Liver (tissue), 3 donors: Measurements from ENCODE around the gene ANKRD29.

Source experiments
- GABPA ChIP-seq, 2 donors: IDR thresholded peaks in 1 of 2; conservative IDR thresholded peaks in 1 of 2; 2 replicates each; pipeline ENCODE4 v1.6.1; 2016; ENCODE audit warnings: antibody characterized with exemption in 2 of 2, mild to moderate bottlenecking in 1 of 2, moderate library complexity in 1 of 2
- HNF4A ChIP-seq, 2 donors: conservative IDR thresholded peaks; 2 replicates each; pipeline ENCODE4 v1.6.1; 2016; ENCODE audit warnings: antibody characterized with exemption in 2 of 2, mild to moderate bottlenecking in 2 of 2
- RXRA ChIP-seq, 2 donors: IDR thresholded peaks; 2 replicates each; pipeline ENCODE4 v1.6.1; 2017 to 2018; ENCODE audit warnings: antibody characterized with exemption in 2 of 2, mild to moderate bottlenecking in 1 of 2
- SP1 ChIP-seq: IDR thresholded peaks from 2 replicates; pipeline ENCODE4 v1.6.1; 2018; ENCODE audit warnings: antibody characterized with exemption, mild to moderate bottlenecking
- TAF1 ChIP-seq: conservative IDR thresholded peaks from 2 replicates; pipeline ENCODE4 v1.6.1; 2016; ENCODE audit warnings: antibody characterized with exemption, mild to moderate bottlenecking
- YY1 ChIP-seq: IDR thresholded peaks from 2 replicates; pipeline ENCODE4 v1.6.1; 2016; ENCODE audit warnings: antibody characterized with exemption, mild to moderate bottlenecking
- TF ChIP-seq, protein P1 (sequence below): fragments of 150-350 bp; IDR thresholded peaks from 2 replicates; pipeline ENCODE4 v1.5.1; 2017; ENCODE audit warnings: improper control_type of control experiment, low read depth, low read length; ENCODE audit not compliant: missing input control
- TF ChIP-seq, protein P2 (sequence below): IDR thresholded peaks from 2 replicates; pipeline ENCODE4 v1.6.1; 2016; ENCODE audit warnings: antibody characterized with exemption
- TF ChIP-seq, protein P3 (sequence below): IDR thresholded peaks from 2 replicates; pipeline ENCODE4 v1.6.1; 2016; ENCODE audit warnings: antibody characterized with exemption, mild to moderate bottlenecking
- TF ChIP-seq, protein P4 (sequence below): IDR thresholded peaks from 2 replicates; pipeline ENCODE4 v1.6.1; 2016; ENCODE audit warnings: antibody characterized with exemption
- TF ChIP-seq, protein P5 (sequence below): IDR thresholded peaks from 2 replicates; pipeline ENCODE4 v1.6.1; 2016; ENCODE audit warnings: antibody characterized with exemption
- donor health status: healthy.
- donor health status: healthy.

DNA sequence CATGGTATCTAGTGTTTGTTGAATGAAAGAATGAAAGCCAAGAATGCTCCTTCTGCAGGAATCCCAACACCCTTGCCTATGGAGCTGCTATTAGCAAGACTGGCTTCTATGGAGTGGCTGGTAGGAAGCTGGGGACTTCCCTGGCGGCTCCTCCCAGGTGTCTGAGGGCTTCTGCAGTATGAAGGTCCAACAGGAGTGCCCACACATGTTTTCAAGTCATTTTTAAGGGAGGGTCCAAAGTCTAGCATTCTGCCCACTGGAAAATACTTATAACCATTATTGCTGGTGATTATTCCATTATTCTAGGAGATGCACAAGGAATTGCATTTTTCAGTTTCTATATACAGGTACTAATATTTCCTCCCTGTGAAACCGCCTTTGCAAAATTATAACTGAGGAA lies 54.5 kb downstream of the ANKRD29 start:
- TF ChIP-seq, protein P1, sequence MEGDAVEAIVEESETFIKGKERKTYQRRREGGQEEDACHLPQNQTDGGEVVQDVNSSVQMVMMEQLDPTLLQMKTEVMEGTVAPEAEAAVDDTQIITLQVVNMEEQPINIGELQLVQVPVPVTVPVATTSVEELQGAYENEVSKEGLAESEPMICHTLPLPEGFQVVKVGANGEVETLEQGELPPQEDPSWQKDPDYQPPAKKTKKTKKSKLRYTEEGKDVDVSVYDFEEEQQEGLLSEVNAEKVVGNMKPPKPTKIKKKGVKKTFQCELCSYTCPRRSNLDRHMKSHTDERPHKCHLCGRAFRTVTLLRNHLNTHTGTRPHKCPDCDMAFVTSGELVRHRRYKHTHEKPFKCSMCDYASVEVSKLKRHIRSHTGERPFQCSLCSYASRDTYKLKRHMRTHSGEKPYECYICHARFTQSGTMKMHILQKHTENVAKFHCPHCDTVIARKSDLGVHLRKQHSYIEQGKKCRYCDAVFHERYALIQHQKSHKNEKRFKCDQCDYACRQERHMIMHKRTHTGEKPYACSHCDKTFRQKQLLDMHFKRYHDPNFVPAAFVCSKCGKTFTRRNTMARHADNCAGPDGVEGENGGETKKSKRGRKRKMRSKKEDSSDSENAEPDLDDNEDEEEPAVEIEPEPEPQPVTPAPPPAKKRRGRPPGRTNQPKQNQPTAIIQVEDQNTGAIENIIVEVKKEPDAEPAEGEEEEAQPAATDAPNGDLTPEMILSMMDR: no peak
- TF ChIP-seq HNF4A (conservative IDR thresholded peaks at IDR 0.05) (no peak), GABPA (IDR thresholded peaks at IDR 0.05 in 1 of 2, conservative IDR thresholded peaks at IDR 0.05 in 1 of 2) (no peak), SP1 (no peak), TAF1 (no peak), RXRA (IDR thresholded peaks at IDR 0.05) (no peak), YY1 (no peak)
- TF ChIP-seq, protein P2, sequence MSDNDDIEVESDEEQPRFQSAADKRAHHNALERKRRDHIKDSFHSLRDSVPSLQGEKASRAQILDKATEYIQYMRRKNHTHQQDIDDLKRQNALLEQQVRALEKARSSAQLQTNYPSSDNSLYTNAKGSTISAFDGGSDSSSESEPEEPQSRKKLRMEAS: no peak
- TF ChIP-seq, protein P3, sequence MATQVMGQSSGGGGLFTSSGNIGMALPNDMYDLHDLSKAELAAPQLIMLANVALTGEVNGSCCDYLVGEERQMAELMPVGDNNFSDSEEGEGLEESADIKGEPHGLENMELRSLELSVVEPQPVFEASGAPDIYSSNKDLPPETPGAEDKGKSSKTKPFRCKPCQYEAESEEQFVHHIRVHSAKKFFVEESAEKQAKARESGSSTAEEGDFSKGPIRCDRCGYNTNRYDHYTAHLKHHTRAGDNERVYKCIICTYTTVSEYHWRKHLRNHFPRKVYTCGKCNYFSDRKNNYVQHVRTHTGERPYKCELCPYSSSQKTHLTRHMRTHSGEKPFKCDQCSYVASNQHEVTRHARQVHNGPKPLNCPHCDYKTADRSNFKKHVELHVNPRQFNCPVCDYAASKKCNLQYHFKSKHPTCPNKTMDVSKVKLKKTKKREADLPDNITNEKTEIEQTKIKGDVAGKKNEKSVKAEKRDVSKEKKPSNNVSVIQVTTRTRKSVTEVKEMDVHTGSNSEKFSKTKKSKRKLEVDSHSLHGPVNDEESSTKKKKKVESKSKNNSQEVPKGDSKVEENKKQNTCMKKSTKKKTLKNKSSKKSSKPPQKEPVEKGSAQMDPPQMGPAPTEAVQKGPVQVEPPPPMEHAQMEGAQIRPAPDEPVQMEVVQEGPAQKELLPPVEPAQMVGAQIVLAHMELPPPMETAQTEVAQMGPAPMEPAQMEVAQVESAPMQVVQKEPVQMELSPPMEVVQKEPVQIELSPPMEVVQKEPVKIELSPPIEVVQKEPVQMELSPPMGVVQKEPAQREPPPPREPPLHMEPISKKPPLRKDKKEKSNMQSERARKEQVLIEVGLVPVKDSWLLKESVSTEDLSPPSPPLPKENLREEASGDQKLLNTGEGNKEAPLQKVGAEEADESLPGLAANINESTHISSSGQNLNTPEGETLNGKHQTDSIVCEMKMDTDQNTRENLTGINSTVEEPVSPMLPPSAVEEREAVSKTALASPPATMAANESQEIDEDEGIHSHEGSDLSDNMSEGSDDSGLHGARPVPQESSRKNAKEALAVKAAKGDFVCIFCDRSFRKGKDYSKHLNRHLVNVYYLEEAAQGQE: no peak
- TF ChIP-seq, protein P4, sequence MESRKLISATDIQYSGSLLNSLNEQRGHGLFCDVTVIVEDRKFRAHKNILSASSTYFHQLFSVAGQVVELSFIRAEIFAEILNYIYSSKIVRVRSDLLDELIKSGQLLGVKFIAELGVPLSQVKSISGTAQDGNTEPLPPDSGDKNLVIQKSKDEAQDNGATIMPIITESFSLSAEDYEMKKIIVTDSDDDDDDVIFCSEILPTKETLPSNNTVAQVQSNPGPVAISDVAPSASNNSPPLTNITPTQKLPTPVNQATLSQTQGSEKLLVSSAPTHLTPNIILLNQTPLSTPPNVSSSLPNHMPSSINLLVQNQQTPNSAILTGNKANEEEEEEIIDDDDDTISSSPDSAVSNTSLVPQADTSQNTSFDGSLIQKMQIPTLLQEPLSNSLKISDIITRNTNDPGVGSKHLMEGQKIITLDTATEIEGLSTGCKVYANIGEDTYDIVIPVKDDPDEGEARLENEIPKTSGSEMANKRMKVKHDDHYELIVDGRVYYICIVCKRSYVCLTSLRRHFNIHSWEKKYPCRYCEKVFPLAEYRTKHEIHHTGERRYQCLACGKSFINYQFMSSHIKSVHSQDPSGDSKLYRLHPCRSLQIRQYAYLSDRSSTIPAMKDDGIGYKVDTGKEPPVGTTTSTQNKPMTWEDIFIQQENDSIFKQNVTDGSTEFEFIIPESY: no peak
- TF ChIP-seq, protein P5, sequence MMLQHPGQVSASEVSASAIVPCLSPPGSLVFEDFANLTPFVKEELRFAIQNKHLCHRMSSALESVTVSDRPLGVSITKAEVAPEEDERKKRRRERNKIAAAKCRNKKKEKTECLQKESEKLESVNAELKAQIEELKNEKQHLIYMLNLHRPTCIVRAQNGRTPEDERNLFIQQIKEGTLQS: no peak
